Measurements from ENCODE around the gene DLL3. TPM values are rescaled to one million over a fixed set of nuclear protein-coding genes. Genes with fewer than 3 reads are reported as not detected.

DLL3 gene
- total and polyA plus RNA-seq, 9 of the 15 experiments (the other 6 are each of a cell fraction or from before 2014, with no cell fraction given): 0.80 to 6.3 (median 1.2) TPM

DNA sequence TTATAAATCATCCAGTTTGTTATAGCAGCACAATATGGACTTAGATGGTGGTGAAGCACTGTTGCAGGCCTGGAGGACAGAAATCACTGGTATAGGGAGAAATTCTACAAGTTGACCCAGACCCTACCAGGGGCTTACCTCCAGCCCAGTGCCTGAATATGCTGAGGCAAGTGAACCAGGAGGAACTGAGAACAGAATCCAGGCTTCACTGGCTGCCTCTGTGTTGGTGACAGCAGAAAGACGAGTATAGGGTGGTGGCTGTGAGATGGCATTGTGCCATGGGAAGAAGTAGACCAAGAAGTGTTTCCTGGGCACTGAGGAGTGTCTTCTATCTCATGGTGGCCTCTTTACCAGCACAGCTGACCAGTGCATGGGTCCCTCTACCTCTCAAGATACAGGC is 57.1 kb downstream of the DLL3 start:
- ATAC-seq: no peak
- ChIA-PET CTCF (ENCODE audit: low intra/inter-chr PET ratio) (no interaction called here), POLR2A (no interaction called here)
- Histone ChIP-seq H2AFZ (ENCODE audit: low read depth, low read length) (no peak overlapping the region), H3K4me2 (ENCODE audit: insufficient read depth, low read length) (no peak overlapping the region), H3K27ac (ENCODE audit: extremely low read depth, low read depth, low read length) (no peak overlapping the region), H4K20me1 (replicated peaks; ENCODE audit: control insufficient read depth, insufficient read depth, low read length) (no peaks in the 10 kb centered on the region), H3K27me3 (ENCODE audit: control insufficient read depth in 2 of 2, insufficient read depth in 2 of 2, low read length in 2 of 2) (peaks cover 17 to 28% of the 10 kb centered on the region in 2 experiments; a peak in 4 of 5 replicates), H3K4me3 (no peak overlapping the region), H3K9me1 (ENCODE audit: control insufficient read depth, insufficient read depth, low read length) (no peaks in the 10 kb centered on the region), H3K36me3 (ENCODE audit: control insufficient read depth, insufficient read depth, low read length) (no peaks in the 10 kb centered on the region), H3K79me2 (ENCODE audit: control insufficient read depth, insufficient read depth, low read length) (no peaks in the 10 kb centered on the region), H3K9me3 (replicated peaks; ENCODE audit: control insufficient read depth, insufficient read depth, low read depth, low read length) (no peaks in the 10 kb centered on the region), H3K4me1 (replicated peaks in 1 of 2; ENCODE audit: control insufficient read depth in 2 of 2, insufficient read depth in 2 of 2, low read length in 2 of 2) (no peaks in the 10 kb centered on the region; a peak in 1 of 5 replicates), H3K9ac (ENCODE audit: insufficient read depth in 1 of 2, low read depth in 2 of 2, low read length in 2 of 2) (no peak overlapping the region)
- FAIRE-seq: no peak
- in situ Hi-C loops (cut with MboI) (no loop called here), intact Hi-C loops (cut with micrococcal nuclease) (loop anchor here (10.0 kb wide), 1 partner anchor 209 kb away; no protein-coding TSS in a partner anchor)
- no TSS peak for BruUV-seq (replicated peaks)
- DNase-seq (ENCODE audit: extremely low read depth in 1 of 4, low spot score in 3 of 4): no peak
- WGBS (ENCODE audit: insufficient coverage, low coverage, missing lambda C conversion rate): 0% methylated on average over 1 of the region's 1 CpG
- TF ChIP-seq RUNX1 (IDR thresholded peaks at IDR 0.05; ENCODE audit: low read depth) (no peak), EGR1 (conservative IDR thresholded peaks at IDR 0.05) (no peak), IRF2 (CRISPR knock-in tag; IDR thresholded peaks at IDR 0.05) (no peak), RBM25 (IDR thresholded peaks at IDR 0.05; ENCODE audit: low read depth, low read length, severe bottlenecking) (no peak), TGIF2 (CRISPR knock-in tag; IDR thresholded peaks at IDR 0.05) (no peak), RBM17 (IDR thresholded peaks at IDR 0.05; ENCODE audit: borderline replicate concordance, low read depth, low read length) (no peak), SMARCA4 (IDR thresholded peaks at IDR 0.05) (no peak), EP300 (IDR thresholded peaks at IDR 0.05; ENCODE audit: low read length) (no peak), ZNF766 (CRISPR knock-in tag; conservative IDR thresholded peaks at IDR 0.05) (no peak), NFRKB (IDR thresholded peaks at IDR 0.05; ENCODE audit: low read depth) (no peak), ZNF232 (CRISPR knock-in tag; IDR thresholded peaks at IDR 0.05) (no peak), ASH1L (IDR thresholded peaks at IDR 0.05; ENCODE audit: borderline replicate concordance, low read depth, partially characterized antibody) (no peak), SMC3 (conservative IDR thresholded peaks at IDR 0.05; ENCODE audit: insufficient read depth, low read depth, low read length) (no peak)
- TF ChIP-seq, protein P1, sequence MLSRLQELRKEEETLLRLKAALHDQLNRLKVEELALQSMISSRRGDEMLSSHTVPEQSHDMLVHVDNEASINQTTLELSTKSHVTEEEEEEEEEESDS (CRISPR knock-in tag; IDR thresholded peaks at IDR 0.05): no peak
- TF ChIP-seq, protein P2, sequence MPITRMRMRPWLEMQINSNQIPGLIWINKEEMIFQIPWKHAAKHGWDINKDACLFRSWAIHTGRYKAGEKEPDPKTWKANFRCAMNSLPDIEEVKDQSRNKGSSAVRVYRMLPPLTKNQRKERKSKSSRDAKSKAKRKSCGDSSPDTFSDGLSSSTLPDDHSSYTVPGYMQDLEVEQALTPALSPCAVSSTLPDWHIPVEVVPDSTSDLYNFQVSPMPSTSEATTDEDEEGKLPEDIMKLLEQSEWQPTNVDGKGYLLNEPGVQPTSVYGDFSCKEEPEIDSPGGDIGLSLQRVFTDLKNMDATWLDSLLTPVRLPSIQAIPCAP (CRISPR knock-in tag; IDR thresholded peaks at IDR 0.05; ENCODE audit: borderline replicate concordance): no peak

Other genes starting within 250 kb of the DLL3 start
Only the 7 nearest of the 19 such genes appear.
- 9.8 and 17.1 TPM in 2 replicates for gene PLEKHG2, start 86.3 kb upstream of the DLL3 start, total RNA-seq (2014; rRNA removed)
- gene PLEKHG2, start 86.3 kb upstream of the DLL3 start, total RNA-seq (2014; rRNA removed; fragmentation: Illumina TruSeq; extraction: Trizol): 5.9 and 6.8 TPM in 2 replicates
- 8.1 and 11.4 TPM in 2 replicates for gene PLEKHG2, start 86.3 kb upstream of the DLL3 start, total RNA-seq (2015; rRNA removed; fragmentation: Illumina TruSeq; extraction: Trizol)
- gene PLEKHG2, start 86.3 kb upstream of the DLL3 start, total RNA-seq (2021): 41.1 and 45.7 TPM in 2 replicates
- gene PLEKHG2, start 86.3 kb upstream of the DLL3 start, polyA plus RNA-seq (2011; rRNA removed): 5.4 and 8.5 TPM in 2 replicates
- gene PLEKHG2, start 86.3 kb upstream of the DLL3 start, polyA plus RNA-seq (2014; fragmentation: Illumina TruSeq; extraction: Trizol): 18.6 and 27.7 TPM in 2 replicates
- gene PLEKHG2, start 86.3 kb upstream of the DLL3 start, polyA plus RNA-seq (2014; fragmentation: Nextera tagmentation; extraction: Ambion mirVana): 1 to 10 TPM in 1 of 2 experiments, under 1 TPM in 1; 0.98 to 3.0 TPM
- gene PLEKHG2, start 86.3 kb upstream of the DLL3 start, polyA plus RNA-seq (2014; rRNA removed): 14.9 and 18.0 TPM in 2 replicates
- gene RPS16, start 63.0 kb upstream of the DLL3 start, total RNA-seq (2014; rRNA removed): 2,011 and 2,125 TPM in 2 replicates
- 82.6 and 146 TPM in 2 replicates for gene RPS16, start 63.0 kb upstream of the DLL3 start, total RNA-seq (2014; rRNA removed; fragmentation: Illumina TruSeq; extraction: Trizol)
- gene RPS16, start 63.0 kb upstream of the DLL3 start, total RNA-seq (2015; rRNA removed; fragmentation: Illumina TruSeq; extraction: Trizol): 114 and 137 TPM in 2 replicates
- gene RPS16, start 63.0 kb upstream of the DLL3 start, total RNA-seq (2021): 3,072 and 3,267 TPM in 2 replicates
- 1,618 and 2,255 TPM in 2 replicates for gene RPS16, start 63.0 kb upstream of the DLL3 start, polyA plus RNA-seq (2011; rRNA removed)
- gene RPS16, start 63.0 kb upstream of the DLL3 start, polyA plus RNA-seq (2014; fragmentation: Illumina TruSeq; extraction: Trizol): 2,204 and 2,973 TPM in 2 replicates
- 1,000 to 10,000 TPM; 2,545 to 3,175 TPM for gene RPS16, start 63.0 kb upstream of the DLL3 start, polyA plus RNA-seq (2014; fragmentation: Nextera tagmentation; extraction: Ambion mirVana)
- gene RPS16, start 63.0 kb upstream of the DLL3 start, polyA plus RNA-seq (2014; rRNA removed): 3,400 and 3,671 TPM in 2 replicates
- gene SUPT5H, start 53.4 kb upstream of the DLL3 start, total RNA-seq (2014; rRNA removed): 64.1 and 68.6 TPM in 2 replicates
- 29.4 and 34.5 TPM in 2 replicates for gene SUPT5H, start 53.4 kb upstream of the DLL3 start, total RNA-seq (2014; rRNA removed; fragmentation: Illumina TruSeq; extraction: Trizol)
- gene SUPT5H, start 53.4 kb upstream of the DLL3 start, total RNA-seq (2015; rRNA removed; fragmentation: Illumina TruSeq; extraction: Trizol): 35.9 and 36.9 TPM in 2 replicates
- 73.4 and 85.9 TPM in 2 replicates for gene SUPT5H, start 53.4 kb upstream of the DLL3 start, total RNA-seq (2021)
- 27.6 and 58.9 TPM in 2 replicates for gene SUPT5H, start 53.4 kb upstream of the DLL3 start, polyA plus RNA-seq (2011; rRNA removed)
- 68.9 and 70.5 TPM in 2 replicates for gene SUPT5H, start 53.4 kb upstream of the DLL3 start, polyA plus RNA-seq (2014; fragmentation: Illumina TruSeq; extraction: Trizol)
- 10 to 100 TPM; 13.3 to 18.8 TPM for gene SUPT5H, start 53.4 kb upstream of the DLL3 start, polyA plus RNA-seq (2014; fragmentation: Nextera tagmentation; extraction: Ambion mirVana)
- gene SUPT5H, start 53.4 kb upstream of the DLL3 start, polyA plus RNA-seq (2014; rRNA removed): 50.2 and 75.6 TPM in 2 replicates
- 221 and 239 TPM in 2 replicates for gene TIMM50, start 18.1 kb upstream of the DLL3 start, total RNA-seq (2014; rRNA removed)
- gene TIMM50, start 18.1 kb upstream of the DLL3 start, total RNA-seq (2014; rRNA removed; fragmentation: Illumina TruSeq; extraction: Trizol): 81.4 and 94.9 TPM in 2 replicates
- 145 and 148 TPM in 2 replicates for gene TIMM50, start 18.1 kb upstream of the DLL3 start, total RNA-seq (2015; rRNA removed; fragmentation: Illumina TruSeq; extraction: Trizol)
- gene TIMM50, start 18.1 kb upstream of the DLL3 start, total RNA-seq (2021): 214 and 221 TPM in 2 replicates
- 166 and 170 TPM in 2 replicates for gene TIMM50, start 18.1 kb upstream of the DLL3 start, polyA plus RNA-seq (2011; rRNA removed)
- 157 and 181 TPM in 2 replicates for gene TIMM50, start 18.1 kb upstream of the DLL3 start, polyA plus RNA-seq (2014; fragmentation: Illumina TruSeq; extraction: Trizol)
- 10 to 100 TPM; 28.3 to 55.4 TPM for gene TIMM50, start 18.1 kb upstream of the DLL3 start, polyA plus RNA-seq (2014; fragmentation: Nextera tagmentation; extraction: Ambion mirVana)
- 221 and 228 TPM in 2 replicates for gene TIMM50, start 18.1 kb upstream of the DLL3 start, polyA plus RNA-seq (2014; rRNA removed)
- gene SELENOV, start 16.2 kb downstream of the DLL3 start, total RNA-seq (2014; rRNA removed): not detected in 2 replicates
- not detected in 2 replicates for gene SELENOV, start 16.2 kb downstream of the DLL3 start, total RNA-seq (2014; rRNA removed; fragmentation: Illumina TruSeq; extraction: Trizol)
- not detected in 2 replicates for gene SELENOV, start 16.2 kb downstream of the DLL3 start, total RNA-seq (2015; rRNA removed; fragmentation: Illumina TruSeq; extraction: Trizol)
- 0.09 and 0.20 TPM in 2 replicates for gene SELENOV, start 16.2 kb downstream of the DLL3 start, total RNA-seq (2021)
- gene SELENOV, start 16.2 kb downstream of the DLL3 start, polyA plus RNA-seq (2011; rRNA removed): 0.15 TPM in 1 of 2 replicates, not detected in the other
- gene SELENOV, start 16.2 kb downstream of the DLL3 start, polyA plus RNA-seq (2014; fragmentation: Illumina TruSeq; extraction: Trizol): 0.08 and 0.09 TPM in 2 replicates
- under 1 TPM; 0.04 to 0.06 TPM for gene SELENOV, start 16.2 kb downstream of the DLL3 start, polyA plus RNA-seq (2014; fragmentation: Nextera tagmentation; extraction: Ambion mirVana)
- gene SELENOV, start 16.2 kb downstream of the DLL3 start, polyA plus RNA-seq (2014; rRNA removed): 0.05 TPM in 1 of 2 replicates, not detected in the other
- gene EID2B, start 33.9 kb downstream of the DLL3 start, total RNA-seq (2014; rRNA removed): 4.8 and 5.1 TPM in 2 replicates
- gene EID2B, start 33.9 kb downstream of the DLL3 start, total RNA-seq (2014; rRNA removed; fragmentation: Illumina TruSeq; extraction: Trizol): 3.9 and 4.8 TPM in 2 replicates
- gene EID2B, start 33.9 kb downstream of the DLL3 start, total RNA-seq (2015; rRNA removed; fragmentation: Illumina TruSeq; extraction: Trizol): 2.9 and 3.5 TPM in 2 replicates
- gene EID2B, start 33.9 kb downstream of the DLL3 start, total RNA-seq (2021): 3.9 and 4.2 TPM in 2 replicates
- 7.9 and 9.3 TPM in 2 replicates for gene EID2B, start 33.9 kb downstream of the DLL3 start, polyA plus RNA-seq (2011; rRNA removed)
- 2.0 and 2.8 TPM in 2 replicates for gene EID2B, start 33.9 kb downstream of the DLL3 start, polyA plus RNA-seq (2014; fragmentation: Illumina TruSeq; extraction: Trizol)
- gene EID2B, start 33.9 kb downstream of the DLL3 start, polyA plus RNA-seq (2014; fragmentation: Nextera tagmentation; extraction: Ambion mirVana): 1 to 10 TPM; 4.9 to 5.4 TPM
- gene EID2B, start 33.9 kb downstream of the DLL3 start, polyA plus RNA-seq (2014; rRNA removed): 8.8 and 9.8 TPM in 2 replicates
- gene EID2, start 41.2 kb downstream of the DLL3 start, total RNA-seq (2014; rRNA removed): 18.5 and 20.8 TPM in 2 replicates
- 10.9 and 11.7 TPM in 2 replicates for gene EID2, start 41.2 kb downstream of the DLL3 start, total RNA-seq (2014; rRNA removed; fragmentation: Illumina TruSeq; extraction: Trizol)
- gene EID2, start 41.2 kb downstream of the DLL3 start, total RNA-seq (2015; rRNA removed; fragmentation: Illumina TruSeq; extraction: Trizol): 9.9 and 11.3 TPM in 2 replicates
- 13.8 and 14.6 TPM in 2 replicates for gene EID2, start 41.2 kb downstream of the DLL3 start, total RNA-seq (2021)
- gene EID2, start 41.2 kb downstream of the DLL3 start, polyA plus RNA-seq (2011; rRNA removed): 7.3 and 12.4 TPM in 2 replicates
- 8.2 and 9.6 TPM in 2 replicates for gene EID2, start 41.2 kb downstream of the DLL3 start, polyA plus RNA-seq (2014; fragmentation: Illumina TruSeq; extraction: Trizol)
- 1 to 10 TPM; 2.5 to 2.7 TPM for gene EID2, start 41.2 kb downstream of the DLL3 start, polyA plus RNA-seq (2014; fragmentation: Nextera tagmentation; extraction: Ambion mirVana)
- 18.5 and 23.6 TPM in 2 replicates for gene EID2, start 41.2 kb downstream of the DLL3 start, polyA plus RNA-seq (2014; rRNA removed)

Measured in K562 (cell line).